ENCODE data around the gene ALCAM.

ALCAM gene

DNA sequence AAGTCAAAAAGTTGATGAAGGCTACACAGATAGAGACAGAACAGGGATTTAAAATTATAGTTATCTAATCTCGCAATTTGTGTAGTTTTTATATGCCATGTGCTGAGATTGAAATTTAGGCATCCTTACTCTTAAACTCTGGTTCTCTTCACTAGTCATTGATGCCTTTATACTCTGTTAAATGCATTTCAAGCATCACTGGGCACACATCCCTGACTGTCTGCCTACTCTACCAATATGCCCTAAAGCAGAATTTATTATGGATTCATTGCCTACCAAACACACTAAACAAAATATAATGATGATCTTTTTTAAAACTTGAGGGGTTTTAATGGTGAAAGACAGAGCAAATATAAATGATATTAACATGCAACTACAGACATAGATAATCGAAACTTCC, 10.3 kb upstream of the ALCAM start:
- no peak for DNase-seq (ENCODE audit: low read depth)

GRCh38 chr3:105356988-105357387, 9.7 kb upstream of the ALCAM start:
- no peak for DNase-seq (ENCODE audit: low read depth)

- DNase-seq (ENCODE audit: low read depth), result no peak
Observed at GRCh38 chr3:105359098-105359762, 7.5 kb upstream of the ALCAM start.

DNA sequence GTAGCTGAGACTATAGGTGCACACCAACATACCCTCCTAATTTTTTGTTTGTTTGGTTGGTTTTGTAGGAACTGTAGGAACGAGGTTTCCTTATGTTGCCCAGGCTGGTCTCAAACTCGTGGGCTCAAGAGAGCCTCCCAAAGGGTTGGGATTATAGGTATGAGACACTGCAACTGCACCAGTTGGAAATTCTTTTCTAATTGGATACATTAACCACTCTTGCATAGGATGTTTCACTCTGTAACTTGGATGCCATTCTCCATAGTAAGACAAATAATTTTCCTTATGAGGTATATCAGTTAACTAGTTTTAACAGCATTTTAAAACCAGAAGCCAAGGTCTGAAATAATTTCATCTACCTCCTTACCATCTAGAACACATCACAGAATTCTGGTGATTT, 6.7 kb upstream of the ALCAM start:
- DNase-seq (ENCODE audit: low read depth), result no peak

- no peak for DNase-seq (ENCODE audit: low read depth)
Observed at GRCh38 chr3:105362021-105362665, 4.6 kb upstream of the ALCAM start.

DNA sequence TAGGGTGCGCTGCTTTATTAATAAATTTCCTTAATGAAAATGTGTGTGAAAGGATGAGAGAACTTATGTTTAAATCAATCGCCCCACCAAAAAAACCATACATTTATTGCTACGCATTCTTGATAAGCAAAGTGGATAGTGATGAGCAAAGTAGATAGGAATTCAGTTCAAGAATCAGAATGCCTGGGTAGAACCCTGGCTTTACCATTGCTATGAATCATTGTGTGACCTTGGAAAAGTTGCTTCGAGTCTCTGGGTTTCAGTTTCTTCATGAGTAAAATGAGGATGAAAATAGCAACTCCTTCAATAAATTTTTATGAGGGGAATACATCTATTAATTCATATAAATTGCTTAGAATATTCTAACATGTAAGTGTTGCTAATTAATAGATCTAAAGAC, 2.6 kb upstream of the ALCAM start:
- DNase-seq (ENCODE audit: low read depth), result no peak

DNA sequence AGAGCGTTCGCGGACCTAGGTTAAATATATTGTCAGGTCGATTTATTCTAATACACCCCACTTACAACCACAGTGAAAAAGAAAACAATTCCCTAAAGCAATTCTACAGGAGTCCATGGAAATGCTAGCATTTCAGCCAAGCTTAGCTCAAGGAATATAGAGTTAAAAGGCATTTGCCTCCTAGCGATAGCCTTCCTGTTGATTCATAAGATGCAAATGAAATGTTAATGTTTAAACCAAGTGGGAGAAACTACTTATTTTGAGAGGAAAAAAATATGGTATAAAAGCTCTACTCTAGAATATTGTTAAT, 1.7 kb upstream of the ALCAM start:
- no peak for DNase-seq (ENCODE audit: low read depth)

DNA sequence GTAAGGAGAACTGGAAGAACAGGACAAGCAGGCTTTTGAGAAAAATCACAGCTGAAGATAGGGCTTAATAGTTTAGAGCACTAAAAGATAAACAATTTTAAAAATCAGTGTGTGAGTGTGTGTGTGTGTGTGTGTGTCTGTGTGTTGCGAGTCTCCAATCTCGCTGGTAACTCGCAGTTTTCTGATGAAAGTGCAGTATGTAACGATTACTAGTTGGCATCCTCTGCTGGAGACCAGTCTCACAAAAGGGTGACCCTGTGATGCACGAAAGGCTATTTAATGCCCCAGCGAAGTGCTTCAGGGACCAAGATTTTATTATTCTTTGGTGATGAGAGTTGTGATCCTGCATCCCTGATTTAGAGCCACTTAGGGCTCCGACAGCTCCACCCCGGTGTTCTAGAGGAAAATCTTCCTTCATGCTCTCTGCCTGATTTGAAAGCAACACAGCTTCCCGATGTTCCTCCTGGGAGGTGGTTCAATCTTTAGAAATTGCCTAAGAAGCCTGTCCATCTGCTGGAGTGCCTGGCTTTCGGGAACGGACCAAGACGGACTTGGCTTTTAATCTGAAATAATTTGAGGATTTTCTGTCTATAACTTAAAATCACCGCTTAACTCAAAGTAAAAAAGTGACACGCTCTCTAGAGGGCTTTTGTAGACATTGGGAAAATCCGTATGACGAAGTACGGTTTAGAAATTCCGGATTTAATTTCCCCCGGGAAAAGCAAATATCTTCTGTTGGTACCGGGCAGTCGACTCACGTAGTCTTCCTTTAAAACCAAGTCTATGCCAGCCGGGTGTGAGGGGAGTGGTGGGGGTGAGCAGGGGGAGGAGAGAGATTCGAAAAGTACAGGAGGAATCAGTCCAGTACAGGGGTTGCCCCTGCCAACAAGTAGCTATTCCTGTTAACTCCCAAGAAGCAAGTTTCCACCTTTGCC, 1.1 kb upstream of the ALCAM start:
- DNase-seq (ENCODE audit: low read depth), result no peak

GRCh38 chr3:105367063-105367405, 325 bp downstream of the ALCAM start:
- peak; percentile 22 for DNase-seq (ENCODE audit: low read depth)

GRCh38 chr3:105367406-105368213, 901 bp downstream of the ALCAM start:
- peak; percentile 33 for DNase-seq (ENCODE audit: low read depth)

GRCh38 chr3:105368566-105369499, 2.1 kb downstream of the ALCAM start:
- peak; percentile 72 for DNase-seq (ENCODE audit: low read depth)

- peak; percentile 13 for DNase-seq (ENCODE audit: low read depth)
Observed at GRCh38 chr3:105369500-105370371, 3.0 kb downstream of the ALCAM start.

- no peak for DNase-seq (ENCODE audit: low read depth)
Observed at GRCh38 chr3:105373383-105373782, 6.7 kb downstream of the ALCAM start.

GRCh38 chr3:105375750-105376511, 9.2 kb downstream of the ALCAM start:
- no peak for DNase-seq (ENCODE audit: low read depth)

DNA sequence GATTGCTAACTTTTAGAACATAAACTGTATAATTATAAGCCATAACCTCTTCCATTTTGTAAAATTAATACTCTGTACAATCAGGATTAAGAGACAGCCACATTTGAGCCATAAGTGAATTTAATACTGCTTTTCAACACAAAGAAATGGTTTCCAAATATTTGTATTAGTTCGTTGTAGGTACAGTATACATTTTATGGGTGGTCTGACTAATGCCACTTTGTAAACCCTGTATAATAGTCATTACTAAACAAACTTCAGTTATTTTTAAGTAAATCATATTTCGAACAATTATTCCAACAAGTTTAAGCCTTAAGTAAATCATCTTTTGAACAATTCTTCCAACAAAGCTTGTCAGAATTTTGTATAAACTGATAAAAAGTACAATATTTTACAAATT, 11.0 kb downstream of the ALCAM start:
- DNase-seq (ENCODE audit: low read depth), result no peak

- no peak for DNase-seq (ENCODE audit: low read depth)
Observed at GRCh38 chr3:105385179-105385578, 18.5 kb downstream of the ALCAM start.

DNA sequence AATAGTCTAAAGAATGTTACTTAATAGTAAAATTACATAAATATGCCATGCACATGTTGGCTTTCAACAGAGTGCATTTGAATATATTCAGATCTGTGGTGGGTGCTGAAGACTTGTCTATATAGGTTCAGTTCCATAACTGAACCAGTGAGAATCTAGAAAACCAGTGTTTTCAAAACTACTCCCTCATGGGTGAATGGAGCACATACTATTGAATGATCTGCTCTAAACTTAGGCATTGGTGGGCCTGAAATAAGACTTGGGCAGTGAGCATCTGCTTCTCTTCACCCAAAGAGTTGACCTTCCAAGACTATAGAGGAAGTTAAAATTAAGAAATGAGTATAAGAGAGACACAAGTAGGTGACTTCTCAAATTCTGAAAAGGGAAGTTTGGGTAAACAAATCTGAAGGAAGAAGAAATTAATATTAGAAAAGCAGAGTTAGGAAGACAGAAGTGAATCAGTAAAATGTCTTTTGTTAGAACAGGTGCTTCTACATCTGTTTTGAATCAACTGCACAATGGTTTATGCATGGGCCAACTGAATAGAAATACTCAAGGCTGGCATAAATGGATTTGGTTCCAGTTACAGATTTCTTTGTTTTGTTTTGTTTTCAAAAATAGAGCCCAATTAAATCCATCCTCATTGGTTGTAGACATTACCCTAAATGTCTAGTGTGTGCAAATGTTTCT, 19.3 kb downstream of the ALCAM start:
- DNase-seq (ENCODE audit: low read depth), result no peak

DNA sequence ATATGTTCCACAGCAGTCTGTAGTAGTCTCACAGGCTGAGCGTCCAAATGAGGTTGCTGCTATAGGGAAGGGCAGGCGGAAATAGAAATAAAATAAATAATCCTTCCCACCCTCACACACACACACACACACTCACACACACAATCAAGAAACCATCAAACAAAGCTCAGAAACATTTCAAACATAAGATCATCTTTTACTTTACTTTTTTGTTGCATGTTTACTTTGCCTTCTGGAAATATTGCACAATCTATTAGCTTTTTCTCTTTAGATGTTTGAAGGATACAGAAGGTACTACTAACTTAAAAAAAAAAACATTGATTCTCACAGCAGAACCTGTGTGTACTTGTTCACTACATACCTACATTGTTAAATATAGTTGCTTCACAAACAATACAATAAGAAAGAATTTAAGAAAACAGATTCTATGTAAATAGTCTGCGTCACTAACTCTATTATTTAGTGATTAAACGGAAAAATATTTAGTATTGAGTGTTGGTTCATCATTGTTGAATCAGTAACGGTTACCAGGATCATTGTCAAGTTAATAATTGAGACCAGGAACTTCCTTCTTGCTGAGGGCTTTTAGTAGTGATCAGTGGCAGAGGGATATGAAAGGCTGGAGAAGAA, 20.5 kb downstream of the ALCAM start:
- no peak for DNase-seq (ENCODE audit: low read depth)

Data from T follicular helper cell (primary cell).